Measurements from ENCODE around the gene PCDHB5. TPM values are rescaled to one million over a fixed set of nuclear protein-coding genes. Genes with fewer than 3 reads are reported as not detected.

Gene PCDHB5
- total RNA-seq, 1 experiment from 2014 or later = 2.9 TPM

- H2BK20ac ChIP-seq (ENCODE audit: low read depth, low read length, poor library complexity, severe bottlenecking) = no peak overlapping the region
- WGBS (ENCODE audit: extremely low coverage, insufficient read length, low lambda C conversion rate) = no CpG with 5 or more reads among the region's 1 CpG
- no peak overlapping the region for H2BK5ac ChIP-seq (ENCODE audit: insufficient read length, low read length)
- H3K4me1 ChIP-seq (ENCODE audit: insufficient read depth, low read length) = no peaks in the 10 kb centered on the region
- H2AFZ ChIP-seq (ENCODE audit: low read length) = no peak overlapping the region
- H2AK5ac ChIP-seq (ENCODE audit: insufficient read length, low read length) = no peak overlapping the region
- H4K20me1 ChIP-seq (ENCODE audit: control insufficient read depth, insufficient read depth, insufficient read length) = no peaks in the 10 kb centered on the region
- no peak overlapping the region for H3K14ac ChIP-seq (ENCODE audit: insufficient read depth, low read length)
- no peak overlapping the region for H3K27ac ChIP-seq (ENCODE audit: insufficient read length, low read depth, low read length)
- no peak overlapping the region for H3T11ph ChIP-seq (ENCODE audit: low read length)
- no peak overlapping the region for H3K18ac ChIP-seq (ENCODE audit: insufficient read length, low read depth, low read length)
- H3K27me3 ChIP-seq (ENCODE audit: insufficient read depth, low read length) = no peaks in the 10 kb centered on the region
- H3K23me2 ChIP-seq (ENCODE audit: insufficient read length, low read depth, low read length, poor library complexity, severe bottlenecking) = no peaks in the 10 kb centered on the region
- no peak overlapping the region for H2BK12ac ChIP-seq (ENCODE audit: insufficient read length, low read depth, low read length)
- H2BK120ac ChIP-seq (ENCODE audit: low read depth, low read length, poor library complexity, severe bottlenecking) = no peak overlapping the region
- no peak overlapping the region for H3K27ac Mint-ChIP-seq
- H3K4me2 ChIP-seq (ENCODE audit: insufficient read depth, insufficient read length, low read length) = no peak overlapping the region
- H3K79me2 ChIP-seq (ENCODE audit: insufficient read depth, low read length) = no peaks in the 10 kb centered on the region
- H3K56ac ChIP-seq (ENCODE audit: insufficient read length, low read depth, low read length) = no peak overlapping the region
- no peak overlapping the region for H3K23ac ChIP-seq (ENCODE audit: insufficient read length, low read depth, low read length)
- H3K9me3 Mint-ChIP-seq = peaks cover 24 to 27% of the 10 kb centered on the region in 2 experiments
- peaks cover 2% of the 10 kb centered on the region for H3K27me3 Mint-ChIP-seq (ENCODE audit: low read depth)
- H4K91ac ChIP-seq (ENCODE audit: insufficient read length, low read depth, low read length) = no peak overlapping the region
- peaks cover 4 to 10% of the 10 kb centered on the region in 2 experiments for H3K4me1 Mint-ChIP-seq
- H3K9ac ChIP-seq (ENCODE audit: extremely low read depth, insufficient read length, low read length) = no peak overlapping the region
- H3K4me3 Mint-ChIP-seq = no peak overlapping the region
- H2BK15ac ChIP-seq (ENCODE audit: low read depth, low read length) = no peak overlapping the region
- H3K4ac ChIP-seq (ENCODE audit: low read depth, low read length) = no peak overlapping the region
- H3K79me1 ChIP-seq (ENCODE audit: insufficient read depth, low read depth, low read length, poor library complexity, severe bottlenecking) = no peaks in the 10 kb centered on the region
- TF ChIP-seq, protein P1, sequence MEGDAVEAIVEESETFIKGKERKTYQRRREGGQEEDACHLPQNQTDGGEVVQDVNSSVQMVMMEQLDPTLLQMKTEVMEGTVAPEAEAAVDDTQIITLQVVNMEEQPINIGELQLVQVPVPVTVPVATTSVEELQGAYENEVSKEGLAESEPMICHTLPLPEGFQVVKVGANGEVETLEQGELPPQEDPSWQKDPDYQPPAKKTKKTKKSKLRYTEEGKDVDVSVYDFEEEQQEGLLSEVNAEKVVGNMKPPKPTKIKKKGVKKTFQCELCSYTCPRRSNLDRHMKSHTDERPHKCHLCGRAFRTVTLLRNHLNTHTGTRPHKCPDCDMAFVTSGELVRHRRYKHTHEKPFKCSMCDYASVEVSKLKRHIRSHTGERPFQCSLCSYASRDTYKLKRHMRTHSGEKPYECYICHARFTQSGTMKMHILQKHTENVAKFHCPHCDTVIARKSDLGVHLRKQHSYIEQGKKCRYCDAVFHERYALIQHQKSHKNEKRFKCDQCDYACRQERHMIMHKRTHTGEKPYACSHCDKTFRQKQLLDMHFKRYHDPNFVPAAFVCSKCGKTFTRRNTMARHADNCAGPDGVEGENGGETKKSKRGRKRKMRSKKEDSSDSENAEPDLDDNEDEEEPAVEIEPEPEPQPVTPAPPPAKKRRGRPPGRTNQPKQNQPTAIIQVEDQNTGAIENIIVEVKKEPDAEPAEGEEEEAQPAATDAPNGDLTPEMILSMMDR (conservative IDR thresholded peaks at IDR 0.05) = no peak
- H3K9me3 ChIP-seq (ENCODE audit: control insufficient read depth, low read depth, low read length) = no peaks in the 10 kb centered on the region
- H4K8ac ChIP-seq (replicated peaks; ENCODE audit: insufficient read length, low read depth, low read length) = no peak overlapping the region
- H3K36me3 Mint-ChIP-seq (ENCODE audit: insufficient read depth in 1 of 3, low read depth in 3 of 3) = peaks cover 10 to 28% (median 15%) of the 10 kb centered on the region in 3 experiments
- no peak overlapping the region for H4K5ac ChIP-seq (ENCODE audit: insufficient read length, low read depth, low read length)
- no peak for DNase-seq
Measured at GRCh38 chr5:141180313-141180712, 45.3 kb downstream of the PCDHB5 start.

Data from H9 (cell line).